ENCODE measurements around the gene FATE1. TPM values are rescaled to one million over a fixed set of nuclear protein-coding genes. Genes with fewer than 3 reads are reported as not detected.

The FATE1 gene
- total RNA-seq (not detected in 2 replicates), polyA plus RNA-seq (not detected in 2 replicates), polyA minus RNA-seq (ENCODE audit: low replicate concordance) (not detected in 2 replicates)
- not detected in 2 replicates for polyA plus RNA-seq (2012)

GRCh38 chrX:151715752-151716151 lies at the start of gene FATE1:
TSS of gene FATE1 (plus strand) at chrX:151716035. CDS start at chrX:151716120, 85 bp downstream.
- Histone ChIP-seq H3K4me1 (ENCODE audit: control insufficient read depth, extremely low read depth, insufficient read depth, low read length) (no peaks in the 10 kb centered on the region), H3K27me3 (ENCODE audit: control insufficient read depth, insufficient read depth, low read length) (no peaks in the 10 kb centered on the region)

GRCh38 chrX:151675121-151675746 lies 40.6 kb upstream of the FATE1 start:
- H3K36me3 ChIP-seq (ENCODE audit: control insufficient read depth, insufficient read depth, low read length): no peaks in the 10 kb centered on the region

More at GRCh38 chrX:151715752-151716151, at the start of gene FATE1:
- H4K20me1 ChIP-seq (ENCODE audit: control insufficient read depth, extremely low read depth, insufficient read depth, low read length): no peaks in the 10 kb centered on the region
- H2AFZ ChIP-seq (ENCODE audit: low read length): no peak within 1 kb of the TSS
- no peak within 1 kb of the TSS for H3K27ac ChIP-seq (ENCODE audit: insufficient read depth, low read length)
- no peak within 1 kb of the TSS for H3K9ac ChIP-seq (ENCODE audit: insufficient read depth, low read length)
- DNase-seq (ENCODE audit: low read depth in 2 of 2): no peak
- H3K79me2 ChIP-seq (ENCODE audit: control insufficient read depth, insufficient read depth, low read length): no peaks in the 10 kb centered on the region
- no peak within 1 kb of the TSS for H3K4me2 ChIP-seq (ENCODE audit: extremely low read depth, insufficient read depth, low read length)
- no peaks in the 10 kb centered on the region for H3K9me3 ChIP-seq (ENCODE audit: control insufficient read depth, insufficient read depth, low read depth, low read length)
- no peak within 1 kb of the TSS for H3K4me3 ChIP-seq (replicated peaks in 1 of 4; ENCODE audit: control extremely low read depth in 1 of 4, insufficient read depth in 1 of 4, low read depth in 3 of 4, low read length in 4 of 4)
- no peaks in the 10 kb centered on the region for H3K36me3 ChIP-seq (ENCODE audit: control insufficient read depth, insufficient read depth, low read length)
- TF ChIP-seq CTCF (conservative IDR thresholded peaks at IDR 0.05 in 1 of 2, IDR thresholded peaks at IDR 0.05 in 1 of 2; ENCODE audit: low read depth in 1 of 2, low read length in 2 of 2) (no peak), EZH2 (IDR thresholded peaks at IDR 0.05; ENCODE audit: low read length, missing control alignments) (no peak)

GRCh38 chrX:151676196-151676595 lies 39.6 kb upstream of the FATE1 start:
- no peaks in the 10 kb centered on the region for H3K9me3 ChIP-seq (ENCODE audit: control insufficient read depth, insufficient read depth, low read depth, low read length)
- H3K27me3 ChIP-seq (ENCODE audit: control insufficient read depth, insufficient read depth, low read length): no peaks in the 10 kb centered on the region
- H3K79me2 ChIP-seq (ENCODE audit: control insufficient read depth, insufficient read depth, low read length): no peaks in the 10 kb centered on the region
- no peak overlapping the region for H3K9ac ChIP-seq (ENCODE audit: insufficient read depth, low read length)
- H3K27ac ChIP-seq (ENCODE audit: insufficient read depth, low read length): no peak overlapping the region
- no peak for DNase-seq (ENCODE audit: low read depth in 2 of 2)
- H4K20me1 ChIP-seq (ENCODE audit: control insufficient read depth, extremely low read depth, insufficient read depth, low read length): no peaks in the 10 kb centered on the region
- H3K36me3 ChIP-seq (ENCODE audit: control insufficient read depth, insufficient read depth, low read length): no peaks in the 10 kb centered on the region
- no peak overlapping the region for H2AFZ ChIP-seq (ENCODE audit: low read length)
- no peak overlapping the region for H3K4me2 ChIP-seq (ENCODE audit: extremely low read depth, insufficient read depth, low read length)
- no peaks in the 10 kb centered on the region for H3K4me1 ChIP-seq (ENCODE audit: control insufficient read depth, extremely low read depth, insufficient read depth, low read length)
- no peak for TF ChIP-seq EZH2 (IDR thresholded peaks at IDR 0.05; ENCODE audit: low read length, missing control alignments)
- no peak for TF ChIP-seq CTCF (conservative IDR thresholded peaks at IDR 0.05 in 1 of 2, IDR thresholded peaks at IDR 0.05 in 1 of 2; ENCODE audit: low read depth in 1 of 2, low read length in 2 of 2)
- no peak overlapping the region for H3K4me3 ChIP-seq (replicated peaks in 1 of 4; ENCODE audit: control extremely low read depth in 1 of 4, insufficient read depth in 1 of 4, low read depth in 3 of 4, low read length in 4 of 4)

More at GRCh38 chrX:151675121-151675746, 40.6 kb upstream of the FATE1 start:
- H3K27ac ChIP-seq (ENCODE audit: insufficient read depth, low read length): no peak overlapping the region
- no peaks in the 10 kb centered on the region for H3K27me3 ChIP-seq (ENCODE audit: control insufficient read depth, insufficient read depth, low read length)
- H3K4me3 ChIP-seq (replicated peaks in 1 of 4; ENCODE audit: control extremely low read depth in 1 of 4, insufficient read depth in 1 of 4, low read depth in 3 of 4, low read length in 4 of 4): no peak overlapping the region
- H3K4me2 ChIP-seq (ENCODE audit: extremely low read depth, insufficient read depth, low read length): no peak overlapping the region
- H3K4me1 ChIP-seq (ENCODE audit: control insufficient read depth, extremely low read depth, insufficient read depth, low read length): no peaks in the 10 kb centered on the region
- DNase-seq (ENCODE audit: low read depth in 2 of 2): no peak
- no peak overlapping the region for H2AFZ ChIP-seq (ENCODE audit: low read length)
- no peaks in the 10 kb centered on the region for H3K79me2 ChIP-seq (ENCODE audit: control insufficient read depth, insufficient read depth, low read length)
- H3K9me3 ChIP-seq (ENCODE audit: control insufficient read depth, insufficient read depth, low read depth, low read length): no peaks in the 10 kb centered on the region
- no peaks in the 10 kb centered on the region for H4K20me1 ChIP-seq (ENCODE audit: control insufficient read depth, extremely low read depth, insufficient read depth, low read length)
- H3K9ac ChIP-seq (ENCODE audit: insufficient read depth, low read length): no peak overlapping the region
- no peak for TF ChIP-seq CTCF (conservative IDR thresholded peaks at IDR 0.05 in 1 of 2, IDR thresholded peaks at IDR 0.05 in 1 of 2; ENCODE audit: low read depth in 1 of 2, low read length in 2 of 2)

All from fibroblast of lung (primary cell).